Measurements from ENCODE around the gene SEL1L2. TPM values are rescaled to one million over a fixed set of nuclear protein-coding genes. Genes with fewer than 3 reads are reported as not detected.

The SEL1L2 gene
- total RNA-seq, 4 donors from 2014 or later = 1.1 to 3.6 TPM; not detected in 2

DNA sequence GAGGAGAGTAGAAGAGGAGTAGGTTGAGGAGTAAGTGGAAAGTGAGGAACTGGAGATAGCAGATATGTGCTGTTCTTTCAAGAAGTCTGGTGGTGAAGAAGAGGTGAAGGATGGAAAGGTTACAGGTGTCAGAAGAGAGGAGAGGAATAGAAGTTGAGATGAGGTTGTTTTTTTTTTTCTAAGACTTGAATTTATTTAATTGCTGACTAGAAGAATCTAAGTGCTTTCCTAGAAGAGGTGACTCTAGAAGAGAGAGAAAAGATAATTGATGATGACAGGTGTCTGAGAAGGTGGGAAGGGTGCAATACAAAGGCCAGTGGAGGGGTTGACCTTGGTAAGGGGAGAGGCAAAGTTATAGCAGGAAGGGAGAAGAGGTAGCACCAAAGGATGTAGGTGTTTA is 180.0 kb downstream of the SEL1L2 start:
- TF ChIP-seq, protein P1, sequence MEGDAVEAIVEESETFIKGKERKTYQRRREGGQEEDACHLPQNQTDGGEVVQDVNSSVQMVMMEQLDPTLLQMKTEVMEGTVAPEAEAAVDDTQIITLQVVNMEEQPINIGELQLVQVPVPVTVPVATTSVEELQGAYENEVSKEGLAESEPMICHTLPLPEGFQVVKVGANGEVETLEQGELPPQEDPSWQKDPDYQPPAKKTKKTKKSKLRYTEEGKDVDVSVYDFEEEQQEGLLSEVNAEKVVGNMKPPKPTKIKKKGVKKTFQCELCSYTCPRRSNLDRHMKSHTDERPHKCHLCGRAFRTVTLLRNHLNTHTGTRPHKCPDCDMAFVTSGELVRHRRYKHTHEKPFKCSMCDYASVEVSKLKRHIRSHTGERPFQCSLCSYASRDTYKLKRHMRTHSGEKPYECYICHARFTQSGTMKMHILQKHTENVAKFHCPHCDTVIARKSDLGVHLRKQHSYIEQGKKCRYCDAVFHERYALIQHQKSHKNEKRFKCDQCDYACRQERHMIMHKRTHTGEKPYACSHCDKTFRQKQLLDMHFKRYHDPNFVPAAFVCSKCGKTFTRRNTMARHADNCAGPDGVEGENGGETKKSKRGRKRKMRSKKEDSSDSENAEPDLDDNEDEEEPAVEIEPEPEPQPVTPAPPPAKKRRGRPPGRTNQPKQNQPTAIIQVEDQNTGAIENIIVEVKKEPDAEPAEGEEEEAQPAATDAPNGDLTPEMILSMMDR (IDR thresholded peaks at IDR 0.05; ENCODE audit: low read depth) = no peak

DNA sequence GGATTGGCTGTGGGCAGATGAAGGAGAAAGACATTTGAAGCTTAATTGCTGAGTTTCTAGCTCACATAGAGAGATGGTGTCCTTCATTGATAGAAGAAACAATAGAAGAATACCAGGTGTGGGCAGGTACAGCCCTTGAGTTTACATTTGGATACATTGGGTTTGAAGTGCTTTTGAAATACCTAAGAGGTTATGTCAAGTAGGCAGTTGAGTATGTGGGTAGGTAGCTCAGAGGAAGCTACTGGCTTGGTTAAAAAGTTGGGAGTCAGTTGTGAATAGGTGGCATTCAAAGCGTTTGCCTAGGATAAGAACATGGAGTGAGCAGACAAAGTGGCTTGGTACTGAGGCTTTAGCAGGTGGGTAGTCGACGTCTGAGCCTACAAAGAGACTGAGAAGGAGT is 180.6 kb downstream of the SEL1L2 start:
- TF ChIP-seq, protein P1 (IDR thresholded peaks at IDR 0.05; ENCODE audit: low read depth) = no peak

DNA sequence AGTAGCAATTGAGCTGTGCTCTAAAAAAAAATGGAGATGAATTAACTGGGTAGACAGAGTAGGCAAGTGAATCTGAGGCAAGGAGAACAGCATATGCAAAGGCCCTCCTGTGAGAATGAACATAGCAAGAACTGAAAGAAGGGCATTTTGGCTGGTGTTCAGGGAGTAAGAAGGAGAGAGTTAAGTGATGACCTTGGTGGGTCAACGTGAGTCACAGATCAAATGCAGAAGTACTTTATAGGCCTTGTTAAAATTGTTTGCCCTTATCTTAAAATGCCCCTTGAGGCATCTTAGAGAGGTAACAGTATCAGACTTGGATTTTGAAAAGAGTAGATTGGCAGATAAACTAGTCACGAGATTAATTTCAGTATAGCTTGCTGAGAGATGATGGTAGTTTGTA is 181.0 kb downstream of the SEL1L2 start:
- TF ChIP-seq, protein P1 (IDR thresholded peaks at IDR 0.05; ENCODE audit: low read depth) = no peak

DNA sequence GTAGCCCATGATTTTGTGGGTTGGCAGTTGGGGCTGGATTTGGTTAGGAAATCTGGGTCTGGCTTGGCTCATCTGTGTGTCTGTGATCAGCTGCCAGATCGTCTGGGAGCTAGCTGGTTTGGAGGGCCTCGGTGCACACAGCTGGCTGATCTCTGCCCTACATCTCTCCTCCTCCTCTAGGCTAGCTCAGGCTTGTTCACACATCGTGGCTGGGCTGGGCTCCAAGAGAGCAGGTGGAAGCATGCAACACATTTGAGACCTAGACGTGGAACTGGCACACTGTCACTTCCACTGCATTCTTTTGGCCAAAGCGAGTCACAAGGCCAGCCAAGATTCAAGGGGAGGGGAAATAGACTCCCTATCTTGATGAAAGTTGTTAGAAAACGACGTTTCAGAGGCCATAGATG is 189.7 kb downstream of the SEL1L2 start:
- TF ChIP-seq, protein P1 (IDR thresholded peaks at IDR 0.05; ENCODE audit: low read depth) = no peak

DNA sequence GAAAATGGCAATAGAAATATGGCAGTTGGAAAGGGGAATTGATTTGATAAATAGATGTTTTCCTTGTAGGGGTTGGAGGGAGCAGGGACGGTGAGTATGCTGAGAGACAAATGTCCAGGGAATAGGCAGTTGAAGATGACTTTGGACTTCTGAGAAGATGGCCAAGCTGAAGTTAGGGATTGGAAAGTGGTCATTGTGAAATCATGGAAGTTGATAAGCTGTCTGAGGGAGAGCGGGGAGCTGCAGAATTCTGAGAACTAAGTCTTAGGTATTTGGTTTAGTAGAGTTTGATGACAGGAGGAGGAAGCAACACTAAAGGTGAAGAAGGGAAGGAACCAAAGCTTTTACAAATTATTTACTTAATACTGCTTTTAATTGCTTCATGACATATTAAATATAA is 190.4 kb downstream of the SEL1L2 start:
- TF ChIP-seq, protein P1 (IDR thresholded peaks at IDR 0.05; ENCODE audit: low read depth) = no peak

Small RNAs within 50 kb of the gene (small RNA-seq; reads per million reads assigned to genes)
- gene RNU6-278P (not detected), gene RPS3P1 (not detected)

Other genes starting within 250 kb of the SEL1L2 start
- 10 to 100 TPM; 13.0 to 26.7 (median 16.6) TPM for gene ESF1, start 205.7 kb downstream of the SEL1L2 start, total RNA-seq
- 10 to 100 TPM; 12.3 to 42.4 (median 26.9) TPM for gene NDUFAF5, start 205.6 kb downstream of the SEL1L2 start, total RNA-seq
- 10 to 100 TPM in 1 of 4 donors, 1 to 10 TPM in 3; 2.9 to 11.3 (median 8.0) TPM for gene MACROD2, start 4.9 kb upstream of the SEL1L2 start, total RNA-seq

Measured in subcutaneous adipose tissue (tissue), 4 donors.